Measurements from ENCODE around the gene CDC40.

The CDC40 gene

GRCh38 chr6:110170081-110170480 lies 10.1 kb upstream of the CDC40 start:
- H3K4me3 ChIP-seq (ENCODE audit: low read depth, low read length), result no peak overlapping the region

GRCh38 chr6:110173506-110174132 lies 6.6 kb upstream of the CDC40 start:
- H3K4me3 ChIP-seq (ENCODE audit: low read depth, low read length), result no peak overlapping the region
- DNase-seq (ENCODE audit: low read depth), result no peak
- TF ChIP-seq CTCF (IDR thresholded peaks at IDR 0.05; ENCODE audit: insufficient read depth, low read depth, low read length, missing control alignments), result no peak

More at GRCh38 chr6:110170081-110170480, 10.1 kb upstream of the CDC40 start:
- DNase-seq (ENCODE audit: low read depth), result no peak
- TF ChIP-seq CTCF (IDR thresholded peaks at IDR 0.05; ENCODE audit: insufficient read depth, low read depth, low read length, missing control alignments), result no peak

- H3K4me3 ChIP-seq (ENCODE audit: low read depth, low read length), result peak overlapping the region; percentile 77
- peak; percentile 53 for DNase-seq (ENCODE audit: low read depth)
- peak; percentile 50 for TF ChIP-seq CTCF (IDR thresholded peaks at IDR 0.05; ENCODE audit: insufficient read depth, low read depth, low read length, missing control alignments)
Observed at GRCh38 chr6:110178626-110179405, 1.4 kb upstream of the CDC40 start.

DNA sequence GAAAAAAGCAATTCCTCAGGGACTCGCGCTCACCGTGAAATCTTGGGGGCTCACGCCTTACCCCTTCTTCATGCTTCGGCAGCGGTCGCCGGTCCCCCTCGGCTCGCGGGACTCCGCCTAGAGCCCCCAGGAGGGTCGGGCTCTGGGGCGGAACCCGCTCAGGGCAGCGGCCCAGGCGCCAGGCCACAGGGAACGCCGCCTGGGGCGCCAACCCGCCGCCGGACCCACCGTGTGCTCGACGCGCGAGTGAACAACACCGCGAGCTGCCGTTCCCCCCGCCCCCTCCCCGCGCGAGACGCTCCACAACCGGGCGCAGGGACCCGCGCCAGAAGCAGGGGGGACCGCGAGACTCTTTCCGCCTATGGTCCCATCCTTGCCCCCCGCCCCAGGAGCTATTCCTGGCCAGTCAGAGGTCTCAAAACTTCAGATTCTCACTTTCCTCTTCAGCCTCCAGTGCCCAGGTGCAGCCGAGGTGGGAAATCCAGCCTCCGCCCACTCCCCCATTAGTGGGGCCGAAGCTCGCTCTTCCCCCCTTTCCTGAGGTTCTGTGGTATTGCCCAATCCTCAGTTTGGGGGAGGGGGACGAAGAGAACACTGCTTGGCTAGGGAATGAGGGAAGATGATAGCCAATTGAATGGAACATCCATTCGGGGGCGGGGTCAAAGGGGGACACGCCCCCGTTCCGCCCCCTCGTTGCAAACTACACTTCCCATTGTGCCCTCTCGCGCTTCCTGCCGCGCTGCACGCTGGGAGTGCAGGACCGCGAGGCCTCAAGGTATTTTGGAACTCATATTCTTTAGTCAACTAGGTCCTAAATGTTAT lies 610 bp upstream of the CDC40 start, which contains the start of gene WASF1:
WASF1 (minus strand) TSS at position 265 of the 822 bp plus-strand sequence. CDS start 52,069 bp downstream, outside the sequence.
- peak within 1 kb of the TSS; percentile 77 for H3K4me3 ChIP-seq (ENCODE audit: low read depth, low read length)
- TF ChIP-seq CTCF (IDR thresholded peaks at IDR 0.05; ENCODE audit: insufficient read depth, low read depth, low read length, missing control alignments), result no peak
- peak; percentile 96 for DNase-seq (ENCODE audit: low read depth)

DNA sequence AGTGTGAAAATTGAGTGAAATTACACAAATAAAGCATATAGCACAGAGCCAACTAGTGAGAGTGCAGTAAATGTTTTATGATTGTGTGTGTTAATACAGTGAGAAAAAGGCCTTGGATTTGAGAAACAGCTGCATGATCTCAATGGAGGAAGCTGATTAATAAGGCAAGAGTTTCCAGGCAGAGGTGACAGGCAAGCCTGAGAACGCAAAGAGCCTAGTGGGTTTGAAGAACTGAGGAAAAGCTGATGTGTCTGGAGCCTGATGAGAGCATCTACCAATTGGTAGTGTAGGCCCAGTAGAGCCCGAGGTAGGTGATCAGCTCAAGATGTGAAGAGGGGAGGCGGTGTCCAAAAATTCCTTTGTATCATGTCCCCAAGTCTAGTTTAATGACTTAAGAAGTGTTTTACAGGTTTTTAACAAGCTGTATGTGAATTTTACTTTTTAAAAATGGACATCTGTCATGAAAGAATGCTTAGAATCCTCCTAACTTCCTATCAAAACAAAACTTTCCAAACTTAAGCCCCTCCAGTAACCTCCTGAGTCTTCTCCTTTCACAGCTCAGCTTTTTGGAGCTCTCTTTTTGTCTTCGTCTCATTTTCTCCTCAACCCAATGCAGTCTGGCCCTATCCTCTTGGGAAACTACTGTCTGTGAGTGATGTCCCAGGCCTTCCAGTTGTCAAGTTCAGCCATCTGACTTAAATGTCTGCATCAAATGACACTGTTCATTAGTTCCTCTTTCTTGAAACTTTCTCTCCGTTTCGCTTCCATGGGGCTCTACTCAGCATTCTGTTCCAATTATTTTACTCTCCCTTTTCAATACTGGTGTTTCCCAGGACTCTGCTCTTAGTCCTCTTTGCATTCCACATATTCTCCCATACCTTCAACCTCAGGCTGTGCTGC lies 1.2 kb downstream of the CDC40 start:
- TF ChIP-seq CTCF (IDR thresholded peaks at IDR 0.05; ENCODE audit: insufficient read depth, low read depth, low read length, missing control alignments), result no peak
- H3K4me3 ChIP-seq (ENCODE audit: low read depth, low read length), result peak overlapping the region; percentile 77
- DNase-seq (ENCODE audit: low read depth), result peak; percentile 32

All from GM12865 (cell line).